ENCODE data around the gene KDM1A.

DNA sequence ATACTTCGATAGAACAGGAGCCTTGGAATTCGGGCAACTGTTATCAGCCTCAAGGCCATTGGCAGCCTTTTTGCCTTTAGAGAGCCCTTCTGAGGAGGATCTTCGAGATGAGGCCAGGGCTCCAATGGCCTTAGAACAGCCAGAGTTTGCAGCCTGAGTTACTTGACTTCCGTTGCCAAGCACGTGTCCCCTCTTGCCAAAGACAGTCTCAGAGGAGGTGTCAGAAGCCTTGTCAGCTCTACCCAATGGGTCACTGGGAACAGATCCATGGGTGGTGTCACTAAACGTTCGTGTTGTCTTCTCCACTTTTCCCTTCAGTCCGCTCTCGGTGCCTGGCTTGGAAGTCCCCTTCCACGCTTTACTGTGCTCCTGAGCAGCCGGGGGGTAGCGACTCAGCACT is 73.2 kb downstream of the KDM1A start:
- TF ChIP-seq, protein P1, sequence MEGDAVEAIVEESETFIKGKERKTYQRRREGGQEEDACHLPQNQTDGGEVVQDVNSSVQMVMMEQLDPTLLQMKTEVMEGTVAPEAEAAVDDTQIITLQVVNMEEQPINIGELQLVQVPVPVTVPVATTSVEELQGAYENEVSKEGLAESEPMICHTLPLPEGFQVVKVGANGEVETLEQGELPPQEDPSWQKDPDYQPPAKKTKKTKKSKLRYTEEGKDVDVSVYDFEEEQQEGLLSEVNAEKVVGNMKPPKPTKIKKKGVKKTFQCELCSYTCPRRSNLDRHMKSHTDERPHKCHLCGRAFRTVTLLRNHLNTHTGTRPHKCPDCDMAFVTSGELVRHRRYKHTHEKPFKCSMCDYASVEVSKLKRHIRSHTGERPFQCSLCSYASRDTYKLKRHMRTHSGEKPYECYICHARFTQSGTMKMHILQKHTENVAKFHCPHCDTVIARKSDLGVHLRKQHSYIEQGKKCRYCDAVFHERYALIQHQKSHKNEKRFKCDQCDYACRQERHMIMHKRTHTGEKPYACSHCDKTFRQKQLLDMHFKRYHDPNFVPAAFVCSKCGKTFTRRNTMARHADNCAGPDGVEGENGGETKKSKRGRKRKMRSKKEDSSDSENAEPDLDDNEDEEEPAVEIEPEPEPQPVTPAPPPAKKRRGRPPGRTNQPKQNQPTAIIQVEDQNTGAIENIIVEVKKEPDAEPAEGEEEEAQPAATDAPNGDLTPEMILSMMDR (IDR thresholded peaks at IDR 0.05 in 8 of 11, conservative IDR thresholded peaks at IDR 0.05 in 3 of 11): no peak
- TF ChIP-seq POLR2A (IDR thresholded peaks at IDR 0.05): no peak
